K562 (cell line): ENCODE results near the gene SHISA9. TPM values are rescaled to one million over a fixed set of nuclear protein-coding genes. Genes with fewer than 3 reads are reported as not detected.

Experiments used
- ATAC-seq: fragments of 200-7000 bp; cut with Tn5 transposase; 3 replicates; pipeline ENCODE4 v1.9.1; 2020; ENCODE audit warnings: moderate library complexity
- BruUV-seq: library from RNA; stranded (reverse); fragments of 400-500 nt; replicated peaks from 2 replicates; lab custom pipeline; 2021; lab: Mats Ljungman, UMichigan
- CTCF ChIA-PET: fragments of 300-600 bp; formaldehyde crosslinking; extraction: SDS; loops from one replicate; lab custom pipeline; 2021; ENCODE audit warnings: low intra/inter-chr PET ratio; lab: Yijun Ruan, JAX
- POLR2A ChIA-PET: fragments of 300-600, 350-650 bp; sonication (Branson Sonifier 250); formaldehyde crosslinking; extraction: SDS; loops from one replicate; lab custom pipeline; 2021; ENCODE audit warnings: antibody characterized with exemption, inconsistent platforms; lab: Yijun Ruan, JAX
- DNase-seq, 4 experiments: peaks; one replicate each; pipeline versions ENCODE4 v3.0.0 to v3.0.0-alpha.2; 2011 to 2018; ENCODE audit warnings: low spot score in 3 of 4, mixed read lengths in 3 of 4; ENCODE audit errors: extremely low read depth in 1 of 4
- FAIRE-seq: peaks from 2 replicates; lab custom pipeline; 2011; peaks lifted over from hg19 to GRCh38; lab: Jason Lieb, UNC
- H2AFZ ChIP-seq: 2 replicates; pipeline ENCODE4 v1.6.0; 2011; ENCODE audit warnings: low read depth, low read length, control low read depth, inconsistent platforms
- H3K27ac ChIP-seq: fragments of 200-600 bp; 3 replicates; pipeline ENCODE4 v1.8.0; 2011; ENCODE audit warnings: low read depth, mild to moderate bottlenecking, control low read depth, inconsistent platforms, low read length, moderate library complexity, mixed read lengths; ENCODE audit errors: extremely low read depth
- H3K27me3 ChIP-seq, 2 experiments: fragments of 300-600 bp in 1 of 2; 2 replicates in 1 of 2; 3 replicates in 1 of 2; pipeline versions ENCODE4 v1.6.0 to v1.8.0; 2011; ENCODE audit warnings: inconsistent platforms in 2 of 2, low read length in 2 of 2, mild to moderate bottlenecking in 1 of 2, mixed read lengths in 1 of 2, moderate library complexity in 1 of 2; ENCODE audit not compliant: control insufficient read depth in 2 of 2, insufficient read depth in 2 of 2
- H3K36me3 ChIP-seq: fragments of 300-600 bp; 3 replicates; pipeline ENCODE4 v1.8.0; 2011; ENCODE audit warnings: mild to moderate bottlenecking, low read length, inconsistent platforms; ENCODE audit not compliant: control insufficient read depth, insufficient read depth
- H3K4me1 ChIP-seq, 2 experiments: fragments of 200-600 bp in 1 of 2; replicated peaks in 1 of 2; 2 replicates in 1 of 2; 3 replicates in 1 of 2; pipeline versions ENCODE4 v1.5.1 to v1.8.0; 2011; ENCODE audit warnings: inconsistent platforms in 2 of 2, low read length in 2 of 2, mild to moderate bottlenecking in 1 of 2, mixed read lengths in 1 of 2, moderate library complexity in 1 of 2; ENCODE audit not compliant: control insufficient read depth in 2 of 2, insufficient read depth in 2 of 2
- H3K4me2 ChIP-seq: 2 replicates; pipeline ENCODE4 v1.6.1; 2011; ENCODE audit warnings: low read length, control low read depth, inconsistent platforms, mixed read lengths; ENCODE audit not compliant: insufficient read depth
- H3K4me3 ChIP-seq: fragments of 200-600 bp; sonication (generic), shearing (Covaris generic); 2 replicates; pipeline ENCODE4 v1.5.1; 2016; ENCODE audit warnings: control low read depth, inconsistent platforms
- H3K79me2 ChIP-seq: fragments of 200-600 bp; 3 replicates; pipeline ENCODE4 v1.8.0; 2011; ENCODE audit warnings: low read length, inconsistent platforms; ENCODE audit not compliant: control insufficient read depth, insufficient read depth
- H3K9ac ChIP-seq, 2 experiments: 2 replicates each; pipeline versions ENCODE4 v1.6.0 to v1.6.1; 2011; ENCODE audit warnings: low read depth in 2 of 2, low read length in 2 of 2, control low read depth in 1 of 2, inconsistent platforms in 1 of 2, mild to moderate bottlenecking in 1 of 2, mixed read lengths in 1 of 2; ENCODE audit not compliant: insufficient read depth in 1 of 2
- H3K9me1 ChIP-seq: one replicate; pipeline ENCODE4 v1.6.0; 2011; ENCODE audit warnings: inconsistent platforms, mild to moderate bottlenecking, low read length, moderate library complexity; ENCODE audit not compliant: control insufficient read depth, insufficient read depth
- H3K9me3 ChIP-seq: replicated peaks from 2 replicates; pipeline ENCODE4 v1.5.1; 2011; ENCODE audit warnings: low read depth, low read length, inconsistent platforms; ENCODE audit not compliant: control insufficient read depth, insufficient read depth
- H4K20me1 ChIP-seq: replicated peaks from 2 replicates; pipeline ENCODE4 v1.6.1; 2011; ENCODE audit warnings: low read length, inconsistent platforms, mixed read lengths; ENCODE audit not compliant: control insufficient read depth, insufficient read depth
- CHCHD3 ChIP-seq: fragments of 250-450 bp; sonication (Bioruptor Pico); IDR thresholded peaks from 2 replicates; pipeline ENCODE4 v2.1.2; 2022; ENCODE audit warnings: mild to moderate bottlenecking
- CREB1 ChIP-seq, 2 experiments: sonication (generic) in 1 of 2; formaldehyde crosslinking in 1 of 2; IDR thresholded peaks; 2 replicates each; pipeline versions ENCODE4 v1.6.1 to v1.8.0; 2012 to 2022; ENCODE audit warnings: inconsistent platforms in 1 of 2, mild to moderate bottlenecking in 1 of 2, missing genetic modification reagents in 1 of 2, moderate library complexity in 1 of 2
- FOXA1 ChIP-seq: fragments of 450-650 bp; IDR thresholded peaks from 2 replicates; pipeline ENCODE4 v1.6.1; 2016; ENCODE audit warnings: mild to moderate bottlenecking, borderline replicate concordance
- GATA2 ChIP-seq: sonication (generic); formaldehyde crosslinking; IDR thresholded peaks from 2 replicates; pipeline ENCODE4 v1.4.0; 2020; ENCODE audit warnings: mild to moderate bottlenecking, missing genetic modification reagents
- HDAC1 ChIP-seq, 2 experiments: fragments of 450-650 bp; IDR thresholded peaks; 2 replicates each; pipeline ENCODE4 v1.6.1; 2016 to 2017; ENCODE audit warnings: inconsistent platforms in 1 of 2, mild to moderate bottlenecking in 1 of 2, moderate library complexity in 1 of 2
- KDM4B ChIP-seq, 2 experiments: fragments of 450-650 bp in 1 of 2; sonication (generic) in 1 of 2; IDR thresholded peaks; 2 replicates each; pipeline ENCODE4 v1.6.1; 2016 to 2017; ENCODE audit warnings: borderline replicate concordance in 2 of 2, antibody characterized with exemption in 1 of 2, low read depth in 1 of 2, mild to moderate bottlenecking in 1 of 2
- MLLT1 ChIP-seq, 2 experiments: fragments of 450-650 bp; IDR thresholded peaks; 2 replicates each; pipeline ENCODE4 v1.6.1; 2016
- NCOA4 ChIP-seq: fragments of 450-650 bp; IDR thresholded peaks from 2 replicates; pipeline ENCODE4 v1.6.1; 2018; ENCODE audit warnings: mild to moderate bottlenecking; ENCODE audit not compliant: partially characterized antibody
- NONO ChIP-seq, 2 experiments: fragments of 200-400 bp in 1 of 2; fragments of 450-650 bp in 1 of 2; formaldehyde crosslinking in 1 of 2; IDR thresholded peaks; 2 replicates each; pipeline ENCODE4 v1.6.1; 2017; ENCODE audit warnings: low read depth in 2 of 2, mild to moderate bottlenecking in 2 of 2, moderate library complexity in 2 of 2, low read length in 1 of 2
- POLR2A ChIP-seq: fragments of 450-650 bp; conservative IDR thresholded peaks from 2 replicates; pipeline ENCODE4 v1.6.1; 2016
- TSC22D4 ChIP-seq: fragments of 450-650 bp; IDR thresholded peaks from 2 replicates; pipeline ENCODE4 v1.6.1; 2016; ENCODE audit warnings: missing genetic modification characterization, missing biosample characterization, control low read depth
- ZKSCAN3 ChIP-seq: fragments of 250-450 bp; sonication (Bioruptor Pico); IDR thresholded peaks from 2 replicates; pipeline ENCODE4 v1.4.0; 2020
- ZNF707 ChIP-seq: fragments of 250-450 bp; sonication (Bioruptor Pico); conservative IDR thresholded peaks from 2 replicates; pipeline ENCODE4 v1.8.0; 2022; ENCODE audit warnings: inconsistent platforms, mild to moderate bottlenecking, moderate library complexity
- WGBS: fragments of 100-300 bp; shearing (Covaris generic); methylation state at CpG from one replicate; pipeline ENCODE4 v1.1.6; 2016; ENCODE audit warnings: low coverage, mixed read lengths; ENCODE audit not compliant: insufficient coverage; ENCODE audit errors: missing lambda C conversion rate; 5-methylcytosine and 5-hydroxymethylcytosine counted together
- in situ Hi-C: fragments of 300-500 bp; cut with MboI; formaldehyde crosslinking; loops from 4 replicates; pipeline ENCODE4 v1.15.0; 2018; ENCODE audit warnings: inconsistent platforms, mixed read lengths
- intact Hi-C: fragments of 100-400 bp; cut with micrococcal nuclease; formaldehyde crosslinking; loops from 2 replicates; pipeline ENCODE4 v1.14.2; 2022
- polyA plus RNA-seq, 8 experiments: library from polyadenylated mRNA; depleted of rRNA in 4 of 8; stranded (reverse) in 5 of 8; unstranded in 3 of 8; fragments of >200 nt; fragmentation: Nextera tagmentation in 2 of 8; fragmentation: Illumina TruSeq in 1 of 8; extraction: Ambion mirVana in 2 of 8; extraction: Trizol in 1 of 8; gene quantifications; 2 replicates each; pipeline versions ENCODE4 v1.2.1 to v1.2.3, GENCODE V29; 2011 to 2014; ENCODE audit warnings: inconsistent platforms in 1 of 8, missing spikeins in 1 of 8
- total RNA-seq, 7 experiments: library from RNA; depleted of rRNA in 6 of 7; stranded (reverse); fragments of >200 nt in 6 of 7; fragmentation: Illumina TruSeq in 2 of 7; extraction: Trizol in 2 of 7; gene quantifications; 2 replicates each; pipeline versions ENCODE4 v1.2.1 to v1.2.3, GENCODE V29; 2011 to 2021; ENCODE audit warnings: low replicate concordance in 1 of 7

The SHISA9 gene
- total and polyA plus RNA-seq, 9 of the 15 experiments (the other 6 are each of a cell fraction or from before 2014, with no cell fraction given), result under 0.01 to 0.16 (median 0.01) TPM; not detected in 6

GRCh38 chr16:13270602-13271001, 369.2 kb downstream of the SHISA9 start:
- ATAC-seq (no peak), DNase-seq (no peak), FAIRE-seq (no peak)
- POLR2A ChIA-PET, result interaction anchor here (0.7 kb wide), 1 partner anchor 17 kb away, joined by 4 read pairs; no protein-coding TSS in a partner anchor
- Histone ChIP-seq H3K27ac (no peak overlapping the region), H3K4me3 (no peak overlapping the region), H3K4me2 (no peak overlapping the region), H2AFZ (no peak overlapping the region), H3K36me3 (no peaks in the 10 kb centered on the region), H3K9me3 (no peaks in the 10 kb centered on the region), H3K27me3 (no peaks in the 10 kb centered on the region), H3K4me1 (no peaks in the 10 kb centered on the region), H4K20me1 (no peaks in the 10 kb centered on the region), H3K9ac (no peak overlapping the region), H3K9me1 (no peaks in the 10 kb centered on the region), H3K79me2 (no peaks in the 10 kb centered on the region)
- CTCF ChIA-PET, result no interaction called here
- 0% methylated on average over 1 of the region's 1 CpG for WGBS
- in situ Hi-C loops, result no loop called here
- no TSS peak for BruUV-seq
- no peak for TF ChIP-seq CREB1 (IDR thresholded peaks at IDR 0.05)
- no peak for TF ChIP-seq CREB1 (CRISPR knock-in tag; IDR thresholded peaks at IDR 0.05)
- TF ChIP-seq ZNF707 (CRISPR knock-in tag), result no peak
- no peak for TF ChIP-seq GATA2
- no peak for TF ChIP-seq KDM4B (IDR thresholded peaks at IDR 0.05; ENCODE audit: borderline replicate concordance in 2 of 2, low read depth in 1 of 2)
- no peak for TF ChIP-seq ZKSCAN3 (CRISPR knock-in tag)
- intact Hi-C loops, result no loop called here

GRCh38 chr16:13289515-13289914, 388.1 kb downstream of the SHISA9 start:
- ATAC-seq (no peak), DNase-seq (no peak), FAIRE-seq (no peak)
- no peaks in the 10 kb centered on the region for H3K27me3 ChIP-seq
- POLR2A ChIA-PET, result interaction anchor here (0.8 kb wide), 1 partner anchor 16 kb away, joined by 3 read pairs; no protein-coding TSS in a partner anchor
- TF ChIP-seq CHCHD3, result no peak
- TF ChIP-seq NONO (IDR thresholded peaks at IDR 0.05; ENCODE audit: low read depth in 2 of 2, low read length in 1 of 2), result no peak
- no peak for TF ChIP-seq FOXA1
- TF ChIP-seq POLR2A, result no peak
- no peak for TF ChIP-seq TSC22D4
- TF ChIP-seq CREB1 (IDR thresholded peaks at IDR 0.05), result no peak
- TF ChIP-seq CREB1 (CRISPR knock-in tag; IDR thresholded peaks at IDR 0.05), result no peak
- TF ChIP-seq NCOA4, result no peak
- TF ChIP-seq MLLT1 (IDR thresholded peaks at IDR 0.05), result no peak
- TF ChIP-seq HDAC1 (IDR thresholded peaks at IDR 0.05), result no peak
- H4K20me1 ChIP-seq, result no peaks in the 10 kb centered on the region
- CTCF ChIA-PET, result no interaction called here
- in situ Hi-C loops, result no loop called here
- H3K9me3 ChIP-seq, result no peaks in the 10 kb centered on the region
- BruUV-seq, result no TSS peak
- no peak overlapping the region for H2AFZ ChIP-seq
- no peak overlapping the region for H3K4me2 ChIP-seq
- H3K9ac ChIP-seq, result no peak overlapping the region
- no peak overlapping the region for H3K27ac ChIP-seq
- no peak overlapping the region for H3K4me3 ChIP-seq
- no peaks in the 10 kb centered on the region for H3K36me3 ChIP-seq
- H3K4me1 ChIP-seq, result no peaks in the 10 kb centered on the region
- intact Hi-C loops, result no loop called here
- H3K9me1 ChIP-seq, result no peaks in the 10 kb centered on the region
- H3K79me2 ChIP-seq, result no peaks in the 10 kb centered on the region
